H1 (cell line): ENCODE data around the gene CASTOR1. TPM values are rescaled to one million over a fixed set of nuclear protein-coding genes. Genes with fewer than 3 reads are reported as not detected.

Experiments used
- CTCF ChIA-PET: fragments of 300-600 bp; sonication (Branson Sonifier 250); formaldehyde crosslinking; loops from one replicate; lab custom pipeline; 2021; ENCODE audit not compliant: partially characterized antibody; lab: Charles Lee
- POLR2A ChIA-PET: fragments of 300-600 bp; sonication (Branson Sonifier 250); formaldehyde crosslinking; loops from one replicate; lab custom pipeline; 2021; ENCODE audit warnings: inconsistent platforms; ENCODE audit not compliant: partially characterized antibody; lab: Charles Lee
- DNase-seq, 2 experiments: peaks; one replicate each; pipeline versions ENCODE4 v3.0.0 to v3.0.0-alpha.2; 2010 to 2022; ENCODE audit warnings: low spot score in 2 of 2, low read depth in 1 of 2, mixed read lengths in 1 of 2
- FAIRE-seq: peaks from 2 replicates; lab custom pipeline; 2011; peaks lifted over from hg19 to GRCh38; lab: Jason Lieb, UNC
- H2AFZ ChIP-seq: 2 replicates; pipeline ENCODE4 v1.8.1; 2012; ENCODE audit warnings: low read length, inconsistent platforms
- H2AK5ac ChIP-seq: 2 replicates; pipeline ENCODE4 v1.6.1; 2013; ENCODE audit warnings: low read depth, low read length
- H2BK120ac ChIP-seq: replicated peaks from 2 replicates; pipeline ENCODE3; 2013; ENCODE audit warnings: low read depth, low read length, inconsistent platforms
- H2BK12ac ChIP-seq: 2 replicates; pipeline ENCODE4 v1.6.1; 2013; ENCODE audit warnings: low read depth, low read length
- H2BK15ac ChIP-seq: 2 replicates; pipeline ENCODE4 v1.6.1; 2013; ENCODE audit warnings: low read length
- H2BK20ac ChIP-seq: 2 replicates; pipeline ENCODE4 v1.6.1; 2013; ENCODE audit warnings: low read length
- H2BK5ac ChIP-seq: 2 replicates; pipeline ENCODE4 v1.6.1; 2013; ENCODE audit warnings: low read depth, low read length
- H3K14ac ChIP-seq: 2 replicates; pipeline ENCODE4 v1.6.1; 2013; ENCODE audit warnings: inconsistent platforms; ENCODE audit not compliant: insufficient read length
- H3K18ac ChIP-seq: 2 replicates; pipeline ENCODE4 v1.6.1; 2013; ENCODE audit warnings: low read length; ENCODE audit errors: extremely low read depth
- H3K23ac ChIP-seq: 2 replicates; pipeline ENCODE4 v1.6.1; 2013; ENCODE audit warnings: inconsistent platforms; ENCODE audit not compliant: insufficient read length
- H3K23me2 ChIP-seq: 2 replicates; pipeline ENCODE4 v1.6.1; 2013; ENCODE audit warnings: low read depth, low read length
- H3K27ac ChIP-seq: 2 replicates; pipeline ENCODE4 v1.6.1; 2011; ENCODE audit warnings: low read depth, low read length, inconsistent platforms
- H3K27me3 ChIP-seq, 4 experiments: replicated peaks in 1 of 4; 1 replicate in 1 of 4; 2 replicates in 3 of 4; pipeline versions ENCODE4 v1.6.1 to v1.8.1; 2011 to 2013; ENCODE audit warnings: low read length in 3 of 4, mild to moderate bottlenecking in 3 of 4, inconsistent platforms in 2 of 4, mixed read lengths in 2 of 4, moderate library complexity in 1 of 4; ENCODE audit not compliant: control insufficient read depth in 3 of 4, insufficient read depth in 3 of 4; ENCODE audit errors: extremely low read depth in 1 of 4
- H3K36me3 ChIP-seq, 4 experiments: 2 replicates each; pipeline versions ENCODE4 v1.6.1 to v1.8.1; 2011 to 2013; ENCODE audit warnings: mild to moderate bottlenecking in 4 of 4, low read length in 3 of 4, moderate library complexity in 2 of 4, control low read depth in 1 of 4, inconsistent platforms in 1 of 4; ENCODE audit not compliant: insufficient read depth in 4 of 4, control insufficient read depth in 2 of 4
- H3K4ac ChIP-seq: replicated peaks from 2 replicates; pipeline ENCODE3; 2013; ENCODE audit warnings: low read length, low read depth, mixed read lengths, inconsistent platforms; ENCODE audit not compliant: insufficient read length
- H3K4me1 ChIP-seq, 4 experiments: replicated peaks in 1 of 4; 1 replicate in 1 of 4; 2 replicates in 3 of 4; pipeline versions ENCODE4 v1.6.1 to v1.8.1; 2011 to 2013; ENCODE audit warnings: low read length in 3 of 4, inconsistent platforms in 2 of 4, mixed read lengths in 1 of 4; ENCODE audit not compliant: insufficient read depth in 4 of 4, control insufficient read depth in 3 of 4
- H3K4me2 ChIP-seq, 2 experiments: 2 replicates each; pipeline versions ENCODE4 v1.6.1 to v1.8.1; 2011 to 2013; ENCODE audit warnings: low read depth in 2 of 2, low read length in 2 of 2, control low read depth in 1 of 2, inconsistent platforms in 1 of 2, mild to moderate bottlenecking in 1 of 2; ENCODE audit not compliant: insufficient read depth in 1 of 2
- H3K4me3 ChIP-seq, 4 experiments: fragments of 200-600, 300-600 bp in 1 of 4; sonication (generic), shearing (Covaris generic), sonication (Bioruptor Twin) in 1 of 4; 2 replicates each; pipeline versions ENCODE4 v1.5.1 to v1.8.1; 2011 to 2016; ENCODE audit warnings: low read length in 4 of 4, low read depth in 3 of 4, control low read depth in 2 of 4, inconsistent platforms in 2 of 4, mild to moderate bottlenecking in 2 of 4, mixed read lengths in 1 of 4, moderate library complexity in 1 of 4; ENCODE audit not compliant: insufficient read depth in 2 of 4; ENCODE audit errors: extremely low read depth in 1 of 4
- H3K56ac ChIP-seq: replicated peaks from 2 replicates; pipeline ENCODE3; 2013; ENCODE audit warnings: low read depth, mild to moderate bottlenecking, mixed read lengths, low read length, inconsistent platforms; ENCODE audit not compliant: insufficient read length
- H3K79me1 ChIP-seq: 2 replicates; pipeline ENCODE4 v1.6.1; 2013; ENCODE audit warnings: low read depth, low read length, control low read depth
- H3K79me2 ChIP-seq, 2 experiments: 2 replicates each; pipeline versions ENCODE4 v1.6.1 to v1.8.1; 2012 to 2013; ENCODE audit warnings: low read length in 2 of 2, mild to moderate bottlenecking in 2 of 2, inconsistent platforms in 1 of 2; ENCODE audit not compliant: insufficient read depth in 2 of 2, control insufficient read depth in 1 of 2
- H3K9ac ChIP-seq, 4 experiments: replicated peaks in 1 of 4; 1 replicate in 1 of 4; 2 replicates in 3 of 4; pipeline versions ENCODE4 v1.6.1 to v1.8.1; 2011 to 2013; ENCODE audit warnings: low read depth in 3 of 4, low read length in 3 of 4, control low read depth in 2 of 4, mild to moderate bottlenecking in 2 of 4, moderate library complexity in 2 of 4, inconsistent platforms in 1 of 4; ENCODE audit errors: extremely low read depth in 1 of 4
- H3K9me3 ChIP-seq, 2 experiments: 2 replicates each; pipeline versions ENCODE4 v1.6.1 to v1.8.1; 2012 to 2013; ENCODE audit warnings: mild to moderate bottlenecking in 2 of 2, moderate library complexity in 2 of 2, control low read depth in 1 of 2, inconsistent platforms in 1 of 2, low read depth in 1 of 2, low read length in 1 of 2, mixed read lengths in 1 of 2; ENCODE audit not compliant: insufficient read depth in 2 of 2
- H4K20me1 ChIP-seq, 2 experiments: replicated peaks in 1 of 2; 2 replicates each; pipeline versions ENCODE3 to v1.8.1; 2011 to 2013; ENCODE audit warnings: inconsistent platforms in 2 of 2, low read length in 2 of 2, mild to moderate bottlenecking in 1 of 2; ENCODE audit not compliant: insufficient read depth in 2 of 2, control insufficient read depth in 1 of 2
- H4K5ac ChIP-seq: 2 replicates; pipeline ENCODE4 v1.6.1; 2013; ENCODE audit warnings: low read length, low read depth, mixed read lengths, inconsistent platforms; ENCODE audit not compliant: insufficient read length
- H4K8ac ChIP-seq: 2 replicates; pipeline ENCODE4 v1.8.0; 2013; ENCODE audit warnings: mild to moderate bottlenecking, moderate library complexity, low read length, inconsistent platforms; ENCODE audit not compliant: insufficient read depth; ENCODE audit errors: extremely low read depth
- H4K91ac ChIP-seq: replicated peaks from 2 replicates; pipeline ENCODE3; 2013; ENCODE audit warnings: low read length, mixed read lengths, inconsistent platforms; ENCODE audit not compliant: insufficient read length
- EP300 ChIP-seq, 2 experiments: IDR thresholded peaks; 1 replicate in 1 of 2; 2 replicates in 1 of 2; pipeline ENCODE4 v1.6.1; 2011 to 2012; ENCODE audit warnings: low read depth in 2 of 2, low read length in 2 of 2, mild to moderate bottlenecking in 2 of 2, borderline replicate concordance in 1 of 2, inconsistent platforms in 1 of 2, moderate library complexity in 1 of 2
- SP1 ChIP-seq: IDR thresholded peaks from 2 replicates; pipeline ENCODE4 v1.6.1; 2011; ENCODE audit warnings: low read depth, low read length
- WGBS, 2 experiments: shearing (Covaris generic) in 1 of 2; methylation state at CpG; one replicate each; pipeline versions ENCODE4 v1.1.6 to v1.1.7; 2013 to 2015; ENCODE audit warnings: low lambda C conversion rate in 2 of 2, mixed read lengths in 2 of 2, inconsistent platforms in 1 of 2, low coverage in 1 of 2, missing lambda C conversion rate in 1 of 2; ENCODE audit not compliant: insufficient replicate concordance in 2 of 2, insufficient coverage in 1 of 2, insufficient read length in 1 of 2; ENCODE audit errors: extremely low coverage in 1 of 2, missing lambda C conversion rate in 1 of 2; 5-methylcytosine and 5-hydroxymethylcytosine counted together
- polyA plus RNA-seq, 7 experiments: library from polyadenylated mRNA; depleted of rRNA in 3 of 7; stranded (reverse) in 5 of 7; unstranded in 2 of 7; fragments of >200 nt in 5 of 7; fragments of 200-250 nt in 2 of 7; gene quantifications; 1 replicate in 5 of 7; 2 replicates in 1 of 7; 4 replicates in 1 of 7; pipeline versions ENCODE4 v1.2.1 to v1.2.3, GENCODE V29; 2011 to 2013; ENCODE audit warnings: missing spikeins in 2 of 7, mixed read lengths in 2 of 7
- total RNA-seq: library from RNA; stranded (reverse); fragmentation: NEBNext Ultra II Directional; extraction: Animal tissue kit (Norgen Biotek cat#: 25700); gene quantifications from 2 replicates; pipeline ENCODE4 v1.2.1, GENCODE V29; 2021
- TF ChIP-seq, protein P1 (sequence below): IDR thresholded peaks from 2 replicates; pipeline ENCODE4 v1.6.1; 2012; ENCODE audit warnings: inconsistent platforms

CASTOR1 gene
- total and polyA plus RNA-seq, 2 of the 8 experiments (the other 6 are each of a cell fraction or from before 2014, with no cell fraction given): 10.3 to 36.0 TPM

DNA sequence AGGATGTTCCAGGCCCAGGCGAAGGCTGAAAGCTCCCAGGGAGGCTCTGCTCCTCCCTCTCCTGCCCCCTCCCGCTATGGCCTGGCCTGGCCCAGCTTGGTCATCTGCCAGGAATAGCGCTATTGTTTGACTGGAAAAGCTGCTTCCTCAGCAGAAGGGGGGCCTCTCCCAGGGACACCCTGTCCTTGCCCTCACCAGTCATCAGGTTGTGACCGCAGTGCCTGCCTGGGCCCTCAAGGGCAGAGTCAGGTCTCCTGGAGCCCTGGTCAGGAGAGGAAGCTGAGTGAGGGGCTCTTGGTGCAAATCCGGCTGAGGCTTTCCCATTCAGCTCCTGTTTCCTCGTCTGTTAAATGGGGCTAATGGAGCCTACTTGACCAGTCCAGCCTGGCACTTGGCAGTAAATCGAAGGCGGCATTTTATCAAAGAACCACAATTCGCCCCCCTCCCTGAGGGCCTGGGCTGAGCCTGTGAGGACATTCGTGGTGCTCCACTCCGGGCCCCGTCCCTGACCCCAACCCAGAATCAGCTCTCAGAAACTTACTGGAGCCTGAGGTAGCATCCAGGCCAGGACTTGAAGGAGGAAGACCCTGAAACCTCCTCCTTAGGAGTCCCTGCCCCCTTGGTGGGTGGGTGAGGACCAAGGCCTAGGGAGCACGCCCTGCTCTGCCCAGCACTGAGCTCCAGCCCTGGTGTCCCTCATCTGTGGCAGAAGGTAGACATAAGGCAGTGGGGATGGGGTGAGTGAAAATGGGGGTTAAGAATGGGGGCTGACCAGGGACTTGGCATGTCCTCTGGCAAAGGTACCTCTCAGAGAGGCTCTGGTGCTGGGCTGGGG is 2.0 kb upstream of the CASTOR1 start:
- H2AFZ ChIP-seq: no peak overlapping the region
- no peak overlapping the region for H3K14ac ChIP-seq
- FAIRE-seq: no peak
- ChIA-PET POLR2A (interaction anchor here (0.9 to 3.8 kb wide), 4 partner anchors 8 to 133 kb away, joined by 3 to 11 read pairs (median 3); partner anchors contain the start of genes CCDC157 and SF3A1), CTCF (interaction anchor here (0.6 to 9.1 kb wide), 6 partner anchors 11 to 502 kb away, joined by 3 to 203 read pairs (median 16); partner anchors contain the start of gene TBC1D10A)
- H4K20me1 ChIP-seq: peaks cover 0 to 4% of the 10 kb centered on the region in 2 experiments
- no peak overlapping the region for H3K18ac ChIP-seq
- no peak overlapping the region for H3K27ac ChIP-seq
- H4K5ac ChIP-seq: no peak overlapping the region
- no peak overlapping the region for H3K4me2 ChIP-seq
- H3K9ac ChIP-seq: no peak overlapping the region
- no peak overlapping the region; a peak in 1 of 8 replicates for H3K4me3 ChIP-seq
- TF ChIP-seq SP1 (no peak), EP300 (IDR thresholded peaks at IDR 0.05; ENCODE audit: borderline replicate concordance in 1 of 2, low read depth in 2 of 2, low read length in 2 of 2) (no peak)
- TF ChIP-seq, protein P1, sequence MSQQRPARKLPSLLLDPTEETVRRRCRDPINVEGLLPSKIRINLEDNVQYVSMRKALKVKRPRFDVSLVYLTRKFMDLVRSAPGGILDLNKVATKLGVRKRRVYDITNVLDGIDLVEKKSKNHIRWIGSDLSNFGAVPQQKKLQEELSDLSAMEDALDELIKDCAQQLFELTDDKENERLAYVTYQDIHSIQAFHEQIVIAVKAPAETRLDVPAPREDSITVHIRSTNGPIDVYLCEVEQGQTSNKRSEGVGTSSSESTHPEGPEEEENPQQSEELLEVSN: no peak
- no peak overlapping the region for H3K4ac ChIP-seq
- 85% methylated on average over 12 of the region's 13 CpGs; no CpG with 5 or more reads in 1 of the 2 experiments for WGBS, 2 experiments
- no peak overlapping the region for H3K56ac ChIP-seq
- no peak overlapping the region for H3K23ac ChIP-seq
- no peaks in the 10 kb centered on the region for H3K36me3 ChIP-seq
- H2BK15ac ChIP-seq: peak overlapping the region; percentile 92; the same call in 1 of the 2 replicates
- H3K79me1 ChIP-seq: no peaks in the 10 kb centered on the region
- H3K9me3 ChIP-seq: no peaks in the 10 kb centered on the region
- no peak for DNase-seq
- H2BK20ac ChIP-seq: no peak overlapping the region
- no peak overlapping the region for H2BK120ac ChIP-seq
- peaks cover 12% of the 10 kb centered on the region; the same call in 1 of the 2 replicates for H3K23me2 ChIP-seq
- peaks cover 0 to 19% (median 14%) of the 10 kb centered on the region in 4 experiments; a peak in 6 of 7 replicates for H3K4me1 ChIP-seq
- no peak overlapping the region for H4K91ac ChIP-seq
- H2AK5ac ChIP-seq: no peak overlapping the region
- no peak overlapping the region for H2BK12ac ChIP-seq
- peak overlapping the region; percentile 32; the same call in 1 of the 2 replicates for H2BK5ac ChIP-seq
- H3K79me2 ChIP-seq: no peaks in the 10 kb centered on the region
- H3K27me3 ChIP-seq: no peaks in the 10 kb centered on the region
- H4K8ac ChIP-seq: no peak overlapping the region
